Measurements from ENCODE around the gene SGCD.

SGCD gene

GRCh38 chr5:156363861-156364260, 36.9 kb downstream of the SGCD start:
- no peak for DNase-seq

GRCh38 chr5:156366521-156366920, 39.6 kb downstream of the SGCD start:
- no peak for DNase-seq

- DNase-seq = no peak
Measured at GRCh38 chr5:156367597-156367996, 40.6 kb downstream of the SGCD start.

GRCh38 chr5:156375895-156376495, 49.0 kb downstream of the SGCD start:
- no peak for DNase-seq

- no peak for DNase-seq
Measured at GRCh38 chr5:156376751-156377150, 49.8 kb downstream of the SGCD start.

- no peak for DNase-seq
Measured at GRCh38 chr5:156378159-156378558, 51.2 kb downstream of the SGCD start.

- no peak for DNase-seq
Measured at GRCh38 chr5:156379206-156379605, 52.2 kb downstream of the SGCD start.

GRCh38 chr5:156380848-156381247, 53.9 kb downstream of the SGCD start:
- DNase-seq = no peak

GRCh38 chr5:156383510-156384265, 56.7 kb downstream of the SGCD start:
- no peak for DNase-seq

GRCh38 chr5:156385416-156385815, 58.5 kb downstream of the SGCD start:
- no peak for DNase-seq

- DNase-seq = no peak
Measured at GRCh38 chr5:156386976-156387375, 60.0 kb downstream of the SGCD start.

GRCh38 chr5:156387391-156387790, 60.4 kb downstream of the SGCD start:
- no peak for DNase-seq

- no peak for DNase-seq
Measured at GRCh38 chr5:156388233-156388632, 61.3 kb downstream of the SGCD start.

GRCh38 chr5:156391139-156391538, 64.2 kb downstream of the SGCD start:
- no peak for DNase-seq

GRCh38 chr5:156393980-156394379, 67.0 kb downstream of the SGCD start:
- no peak for DNase-seq

GRCh38 chr5:156394642-156395305, 67.8 kb downstream of the SGCD start:
- no peak for DNase-seq

GRCh38 chr5:156395306-156395675, 68.3 kb downstream of the SGCD start:
- DNase-seq = no peak

- no peak for DNase-seq
Measured at GRCh38 chr5:156396063-156396829, 69.3 kb downstream of the SGCD start.

- DNase-seq = no peak
Measured at GRCh38 chr5:156396830-156397081, 69.8 kb downstream of the SGCD start.

GRCh38 chr5:156399323-156399722, 72.4 kb downstream of the SGCD start:
- DNase-seq = no peak

- no peak for DNase-seq
Measured at GRCh38 chr5:156400231-156400986, 73.4 kb downstream of the SGCD start.

- DNase-seq = no peak
Measured at GRCh38 chr5:156401804-156402203, 74.8 kb downstream of the SGCD start.

GRCh38 chr5:156402387-156402921, 75.5 kb downstream of the SGCD start:
- DNase-seq = no peak

All from GOT3 (cell line).